ENCODE results near the gene ENKUR.

DNA sequence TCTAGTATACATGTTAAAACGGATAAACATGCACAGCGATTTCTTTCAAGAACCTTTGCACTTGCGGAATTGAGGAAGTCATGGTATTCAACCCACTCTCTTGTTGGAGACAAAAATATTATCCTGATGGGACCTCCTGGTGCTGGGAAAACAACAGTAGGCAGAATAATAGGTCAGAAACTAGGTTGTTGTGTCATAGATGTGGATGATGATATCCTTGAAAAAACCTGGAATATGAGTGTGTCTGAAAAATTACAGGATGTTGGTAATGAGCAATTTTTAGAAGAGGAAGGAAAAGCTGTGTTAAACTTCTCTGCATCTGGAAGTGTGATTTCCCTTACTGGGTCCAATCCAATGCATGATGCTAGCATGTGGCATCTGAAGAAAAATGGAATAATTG lies 7.3 kb upstream of the ENKUR start:
- TF ChIP-seq, protein P1, sequence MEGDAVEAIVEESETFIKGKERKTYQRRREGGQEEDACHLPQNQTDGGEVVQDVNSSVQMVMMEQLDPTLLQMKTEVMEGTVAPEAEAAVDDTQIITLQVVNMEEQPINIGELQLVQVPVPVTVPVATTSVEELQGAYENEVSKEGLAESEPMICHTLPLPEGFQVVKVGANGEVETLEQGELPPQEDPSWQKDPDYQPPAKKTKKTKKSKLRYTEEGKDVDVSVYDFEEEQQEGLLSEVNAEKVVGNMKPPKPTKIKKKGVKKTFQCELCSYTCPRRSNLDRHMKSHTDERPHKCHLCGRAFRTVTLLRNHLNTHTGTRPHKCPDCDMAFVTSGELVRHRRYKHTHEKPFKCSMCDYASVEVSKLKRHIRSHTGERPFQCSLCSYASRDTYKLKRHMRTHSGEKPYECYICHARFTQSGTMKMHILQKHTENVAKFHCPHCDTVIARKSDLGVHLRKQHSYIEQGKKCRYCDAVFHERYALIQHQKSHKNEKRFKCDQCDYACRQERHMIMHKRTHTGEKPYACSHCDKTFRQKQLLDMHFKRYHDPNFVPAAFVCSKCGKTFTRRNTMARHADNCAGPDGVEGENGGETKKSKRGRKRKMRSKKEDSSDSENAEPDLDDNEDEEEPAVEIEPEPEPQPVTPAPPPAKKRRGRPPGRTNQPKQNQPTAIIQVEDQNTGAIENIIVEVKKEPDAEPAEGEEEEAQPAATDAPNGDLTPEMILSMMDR (IDR thresholded peaks at IDR 0.05), result no peak
- no peak for TF ChIP-seq POLR2A (IDR thresholded peaks at IDR 0.05)
- peak in 1 of 2 donors; percentile 16 for TF ChIP-seq EP300 (IDR thresholded peaks at IDR 0.05)

Data from tibial nerve (tissue), 4 donors.